HepG2 (cell line): ENCODE results near the gene NCOA3. TPM values are rescaled to one million over a fixed set of nuclear protein-coding genes. Genes with fewer than 3 reads are reported as not detected.

ENCODE experiments used
- BORCS8-MEF2B ChIP-seq: sonication (generic); formaldehyde crosslinking; IDR thresholded peaks from 2 replicates; pipeline ENCODE4 v1.8.0; 2022; ENCODE audit warnings: mild to moderate bottlenecking, missing genetic modification reagents
- EED ChIP-seq: sonication (generic); formaldehyde crosslinking; IDR thresholded peaks from 2 replicates; pipeline ENCODE4 v1.5.0; 2020; ENCODE audit warnings: mild to moderate bottlenecking, missing genetic modification reagents
- ETS1 ChIP-seq: sonication (generic); formaldehyde crosslinking; IDR thresholded peaks from 2 replicates; pipeline ENCODE4 v1.4.0; 2020; ENCODE audit warnings: missing genetic modification reagents
- FIP1L1 ChIP-seq: fragments of 200-400 bp; formaldehyde crosslinking; IDR thresholded peaks from 2 replicates; pipeline ENCODE4 v1.6.1; 2018; ENCODE audit warnings: low read depth, mild to moderate bottlenecking, low read length, moderate library complexity, borderline replicate concordance; ENCODE audit not compliant: insufficient read depth
- GMEB2 ChIP-seq: IDR thresholded peaks from 2 replicates; pipeline ENCODE4 v1.6.1; 2016; ENCODE audit warnings: missing biosample characterization, missing genetic modification reagents, low read depth
- HBP1 ChIP-seq: IDR thresholded peaks from 2 replicates; pipeline ENCODE4 v1.6.1; 2016; ENCODE audit warnings: low read depth, control low read depth
- HINFP ChIP-seq: sonication (generic); formaldehyde crosslinking; IDR thresholded peaks from 2 replicates; pipeline ENCODE4 v1.4.0; 2020; ENCODE audit warnings: low read depth, mild to moderate bottlenecking, missing genetic modification reagents
- HNF1B ChIP-seq: sonication (generic); formaldehyde crosslinking; IDR thresholded peaks from 2 replicates; pipeline ENCODE4 v1.5.1; 2020; ENCODE audit warnings: mild to moderate bottlenecking, moderate library complexity, missing genetic modification reagents
- LBX2 ChIP-seq: sonication (generic); formaldehyde crosslinking; IDR thresholded peaks from 2 replicates; pipeline ENCODE4 v1.5.0; 2020; ENCODE audit warnings: missing genetic modification reagents, mild to moderate bottlenecking, borderline replicate concordance
- NFRKB ChIP-seq: fragments of 450-650 bp; IDR thresholded peaks from 2 replicates; pipeline ENCODE4 v1.6.1; 2017
- SETDB1 ChIP-seq: sonication (generic); formaldehyde crosslinking; IDR thresholded peaks from 2 replicates; pipeline ENCODE4 v1.5.1; 2020; ENCODE audit warnings: missing genetic modification reagents, mild to moderate bottlenecking, borderline replicate concordance
- SSRP1 ChIP-seq: IDR thresholded peaks from 2 replicates; pipeline ENCODE4 v1.6.1; 2016; ENCODE audit warnings: control low read depth
- USF2 ChIP-seq, 2 experiments: sonication (generic) in 1 of 2; formaldehyde crosslinking in 1 of 2; IDR thresholded peaks; 2 replicates each; pipeline versions ENCODE4 v1.5.1 to v1.6.1; 2011 to 2020; ENCODE audit warnings: borderline replicate concordance in 1 of 2, low read depth in 1 of 2, low read length in 1 of 2, mild to moderate bottlenecking in 1 of 2, missing genetic modification reagents in 1 of 2, moderate library complexity in 1 of 2
- ZNF354B ChIP-seq: sonication (generic); formaldehyde crosslinking; IDR thresholded peaks from 2 replicates; pipeline ENCODE4 v1.8.0; 2022; ENCODE audit warnings: mild to moderate bottlenecking, missing genetic modification reagents
- ZNF577 ChIP-seq: sonication (generic); formaldehyde crosslinking; IDR thresholded peaks from 2 replicates; pipeline ENCODE4 v1.4.0; 2020; ENCODE audit warnings: mild to moderate bottlenecking, low read depth, missing genetic modification reagents, borderline replicate concordance
- ZNF788 ChIP-seq: sonication (generic); formaldehyde crosslinking; IDR thresholded peaks from 2 replicates; pipeline ENCODE4 v1.5.0; 2020; ENCODE audit warnings: mild to moderate bottlenecking, missing genetic modification reagents, borderline replicate concordance
- polyA plus RNA-seq, 8 experiments: library from polyadenylated mRNA; depleted of rRNA in 3 of 8; stranded (reverse) in 7 of 8; unstranded in 1 of 8; fragments of >200 nt; fragmentation: Illumina TruSeq in 4 of 8; extraction: Trizol in 4 of 8; gene quantifications; 2 replicates each; pipeline versions ENCODE4 v1.2.1 to v1.2.3, GENCODE V29; 2011 to 2016; ENCODE audit warnings: low read depth in 4 of 8, missing spikeins in 1 of 8, mixed read lengths in 1 of 8; ENCODE audit not compliant: insufficient read depth in 1 of 8
- total RNA-seq, 5 experiments: library from RNA; depleted of rRNA; stranded (reverse); fragments of >200 nt; fragmentation: Illumina TruSeq; extraction: Trizol; gene quantifications; 2 replicates each; pipeline ENCODE4 v1.2.3, GENCODE V29; 2016; ENCODE audit warnings: low read depth in 1 of 5

Gene NCOA3
- total and polyA plus RNA-seq, 2 of the 13 experiments (the other 11 are each of a cell fraction or from before 2014, with no cell fraction given): 35.0 to 56.8 TPM

GRCh38 chr20:47576516-47577033 is 74.9 kb downstream of the NCOA3 start (continued):
- no peak for TF ChIP-seq LBX2 (CRISPR knock-in tag)
- TF ChIP-seq EED (CRISPR knock-in tag): no peak
- no peak for TF ChIP-seq HINFP (CRISPR knock-in tag)
- no peak for TF ChIP-seq ZNF577 (CRISPR knock-in tag)
- TF ChIP-seq NFRKB: no peak
- TF ChIP-seq ZNF354B (CRISPR knock-in tag): no peak
- TF ChIP-seq HBP1 (CRISPR knock-in tag): peak; percentile 80; the same call in 1 of the 2 replicates
- TF ChIP-seq GMEB2 (CRISPR knock-in tag): no peak
- no peak for TF ChIP-seq ZNF788
- no peak for TF ChIP-seq ETS1 (CRISPR knock-in tag)
- TF ChIP-seq BORCS8-MEF2B: no peak
- no peak for TF ChIP-seq SETDB1 (CRISPR knock-in tag)
- TF ChIP-seq FIP1L1: no peak
- peak; percentile 83 for TF ChIP-seq HNF1B (CRISPR knock-in tag)
- TF ChIP-seq SSRP1 (CRISPR knock-in tag): peak; percentile 87; the same call in 1 of the 2 replicates
- no peak for TF ChIP-seq USF2 (IDR thresholded peaks at IDR 0.05; ENCODE audit: low read depth, low read length)
- TF ChIP-seq USF2 (CRISPR knock-in tag; IDR thresholded peaks at IDR 0.05; ENCODE audit: borderline replicate concordance): no peak
